Cerebellar nuclear complex (tissue), 1 donor: ENCODE results near the gene HSPA8.
"Not testable (repeated sequence)": the region's sequence is repeated elsewhere in the genome, so short reads cannot be mapped to it uniquely, and the experiment has no call there.

ENCODE experiments used
- DNase-seq, 2 experiments: peaks; one replicate each; lab custom pipeline; 2025; lab: John Stamatoyannopoulos, UW

Gene HSPA8

GRCh38 chr11:123061403-123062157 lies at the start of gene HSPA8:
HSPA8 (minus strand) TSS chr11:123062136; CDS start chr11:123061324, 812 bp downstream.
- no peak for DNase-seq

- peak in 1 of 2 experiments; percentile 28 for DNase-seq
Observed at GRCh38 chr11:123111465-123111864, 49.5 kb upstream of the HSPA8 start.

GRCh38 chr11:123110397-123110796 lies 48.5 kb upstream of the HSPA8 start:
- no peak for DNase-seq

- no peak for DNase-seq
Observed at GRCh38 chr11:123107945-123108495, 46.1 kb upstream of the HSPA8 start.

GRCh38 chr11:123104697-123105096 lies 42.8 kb upstream of the HSPA8 start:
- DNase-seq: no peak

- DNase-seq: peak; percentile 88 to 96
Observed at GRCh38 chr11:123103326-123103980, 41.5 kb upstream of the HSPA8 start.

- peak in 1 of 2 experiments; percentile 35 for DNase-seq
Observed at GRCh38 chr11:123100379-123101085, 38.6 kb upstream of the HSPA8 start.

- DNase-seq: no peak
Observed at GRCh38 chr11:123098990-123099389, 37.1 kb upstream of the HSPA8 start.

GRCh38 chr11:123093739-123094138 lies 31.8 kb upstream of the HSPA8 start:
- DNase-seq: peak; percentile 50 to 79

GRCh38 chr11:123091506-123091905 lies 29.6 kb upstream of the HSPA8 start:
- no peak for DNase-seq

- not testable (repeated sequence) for DNase-seq
Observed at GRCh38 chr11:123090168-123090567, 28.2 kb upstream of the HSPA8 start.

- not testable (repeated sequence) for DNase-seq
Observed at GRCh38 chr11:123088896-123089295, 27.0 kb upstream of the HSPA8 start.

- not testable (repeated sequence) for DNase-seq
Observed at GRCh38 chr11:123087657-123088056, 25.7 kb upstream of the HSPA8 start.

- peak; percentile 61 to 71 for DNase-seq
Observed at GRCh38 chr11:123086305-123086704, 24.4 kb upstream of the HSPA8 start.

GRCh38 chr11:123085497-123085896 lies 23.6 kb upstream of the HSPA8 start:
- no peak for DNase-seq

GRCh38 chr11:123084454-123084853 lies 22.5 kb upstream of the HSPA8 start:
- DNase-seq: no peak

GRCh38 chr11:123083623-123084029 lies 21.7 kb upstream of the HSPA8 start:
- DNase-seq: peak; percentile 95 to 97

GRCh38 chr11:123082977-123083376 lies 21.0 kb upstream of the HSPA8 start:
- DNase-seq: no peak

GRCh38 chr11:123080015-123080414 lies 18.1 kb upstream of the HSPA8 start:
- no peak for DNase-seq

GRCh38 chr11:123076484-123076883 lies 14.5 kb upstream of the HSPA8 start:
- no peak for DNase-seq

- DNase-seq: no peak
Observed at GRCh38 chr11:123073343-123074057, 11.6 kb upstream of the HSPA8 start.

- DNase-seq: no peak
Observed at GRCh38 chr11:123072762-123073161, 10.8 kb upstream of the HSPA8 start.
